Measurements from ENCODE around the gene TMEM204.

DNA sequence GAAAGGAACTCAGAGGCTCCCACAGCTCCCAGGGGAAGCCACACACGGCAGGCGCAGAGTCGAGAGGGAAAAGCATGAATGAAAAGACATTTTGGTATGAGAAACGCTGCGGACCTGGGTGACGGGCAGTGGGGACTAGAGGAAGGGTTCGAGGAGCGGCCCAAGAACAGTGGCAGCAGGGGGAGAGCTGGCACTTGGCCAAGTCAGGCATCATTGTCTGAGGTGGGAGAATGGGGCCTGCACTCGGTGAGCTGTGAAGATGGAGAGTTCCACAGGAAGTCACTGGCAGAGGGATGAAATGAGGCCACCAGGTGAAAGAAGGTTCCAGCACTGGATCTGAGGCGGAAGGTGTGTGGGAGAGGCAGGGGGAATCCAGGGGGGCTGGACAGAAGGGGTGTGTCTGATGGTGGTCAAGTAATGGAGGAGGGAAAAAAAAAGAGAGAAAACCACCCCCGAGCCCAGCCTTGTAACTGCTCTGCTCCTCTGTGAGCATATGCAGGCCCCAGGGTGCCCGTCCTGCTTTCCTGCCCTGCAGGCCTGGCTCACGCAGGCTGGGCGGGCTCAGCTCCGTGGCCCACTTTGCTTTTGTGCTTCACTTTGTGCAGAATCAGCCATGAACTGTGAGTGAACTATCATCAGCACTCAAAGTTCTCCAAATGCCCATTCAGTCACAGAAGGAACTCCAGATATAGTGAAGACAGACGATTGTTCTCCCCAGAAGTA is 31.8 kb downstream of the TMEM204 start:
- TF ChIP-seq POLR2A (IDR thresholded peaks at IDR 0.05): no peak
- TF ChIP-seq, protein P1, sequence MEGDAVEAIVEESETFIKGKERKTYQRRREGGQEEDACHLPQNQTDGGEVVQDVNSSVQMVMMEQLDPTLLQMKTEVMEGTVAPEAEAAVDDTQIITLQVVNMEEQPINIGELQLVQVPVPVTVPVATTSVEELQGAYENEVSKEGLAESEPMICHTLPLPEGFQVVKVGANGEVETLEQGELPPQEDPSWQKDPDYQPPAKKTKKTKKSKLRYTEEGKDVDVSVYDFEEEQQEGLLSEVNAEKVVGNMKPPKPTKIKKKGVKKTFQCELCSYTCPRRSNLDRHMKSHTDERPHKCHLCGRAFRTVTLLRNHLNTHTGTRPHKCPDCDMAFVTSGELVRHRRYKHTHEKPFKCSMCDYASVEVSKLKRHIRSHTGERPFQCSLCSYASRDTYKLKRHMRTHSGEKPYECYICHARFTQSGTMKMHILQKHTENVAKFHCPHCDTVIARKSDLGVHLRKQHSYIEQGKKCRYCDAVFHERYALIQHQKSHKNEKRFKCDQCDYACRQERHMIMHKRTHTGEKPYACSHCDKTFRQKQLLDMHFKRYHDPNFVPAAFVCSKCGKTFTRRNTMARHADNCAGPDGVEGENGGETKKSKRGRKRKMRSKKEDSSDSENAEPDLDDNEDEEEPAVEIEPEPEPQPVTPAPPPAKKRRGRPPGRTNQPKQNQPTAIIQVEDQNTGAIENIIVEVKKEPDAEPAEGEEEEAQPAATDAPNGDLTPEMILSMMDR (IDR thresholded peaks at IDR 0.05): no peak

All from thyroid gland (tissue), 4 donors.